HG02970 (cell line): ENCODE data around the gene GARS1.

ENCODE experiments used
- ATAC-seq: cut with Tn5 transposase; IDR thresholded peaks from one replicate; pipeline ENCODE4 v1.9.1; 2021; ENCODE audit warnings: mild to moderate bottlenecking, moderate library complexity, moderate number of reproducible peaks; ENCODE audit not compliant: unreplicated experiment, low FRiP score

GARS1 gene

DNA sequence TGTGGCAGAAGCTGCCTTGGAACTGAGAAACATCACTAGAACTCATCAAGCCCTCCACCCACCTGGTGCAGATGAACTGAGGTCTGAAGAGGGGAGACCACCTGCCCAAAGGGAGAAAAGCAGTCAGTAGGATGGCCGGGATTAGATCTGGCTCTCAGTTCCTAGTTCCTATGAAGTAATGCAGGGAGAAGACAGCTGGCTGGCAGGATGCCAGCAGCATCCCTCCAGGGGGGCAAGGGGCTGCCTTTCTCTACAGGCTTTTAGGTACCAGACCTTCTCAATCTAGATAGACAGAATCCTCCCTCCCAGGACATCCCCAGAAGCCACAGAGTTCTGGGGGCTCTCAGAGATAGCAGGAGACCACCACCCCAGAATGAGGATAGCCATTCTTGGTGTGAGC is 79.7 kb downstream of the GARS1 start:
- no peak for ATAC-seq

DNA sequence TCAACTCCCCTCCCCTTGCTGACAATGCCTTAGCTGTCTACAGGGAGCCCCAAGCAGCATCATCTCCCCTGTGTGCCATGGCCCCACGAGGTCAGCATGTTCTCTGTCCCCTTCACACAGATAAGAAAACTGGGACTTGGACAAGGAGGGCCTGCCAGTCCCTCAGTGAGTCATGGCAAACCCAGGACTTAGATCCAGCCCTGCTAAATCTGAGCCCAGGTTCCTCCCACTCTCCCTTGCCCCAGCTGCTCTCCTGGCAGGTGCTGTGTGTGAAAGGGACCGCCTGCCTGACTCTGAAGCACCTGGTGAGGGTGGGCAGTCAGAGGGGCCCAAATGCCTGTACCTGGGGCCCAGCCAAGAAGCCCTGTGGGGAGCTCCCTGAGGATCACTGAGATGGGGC is 80.2 kb downstream of the GARS1 start:
- ATAC-seq, result no peak

DNA sequence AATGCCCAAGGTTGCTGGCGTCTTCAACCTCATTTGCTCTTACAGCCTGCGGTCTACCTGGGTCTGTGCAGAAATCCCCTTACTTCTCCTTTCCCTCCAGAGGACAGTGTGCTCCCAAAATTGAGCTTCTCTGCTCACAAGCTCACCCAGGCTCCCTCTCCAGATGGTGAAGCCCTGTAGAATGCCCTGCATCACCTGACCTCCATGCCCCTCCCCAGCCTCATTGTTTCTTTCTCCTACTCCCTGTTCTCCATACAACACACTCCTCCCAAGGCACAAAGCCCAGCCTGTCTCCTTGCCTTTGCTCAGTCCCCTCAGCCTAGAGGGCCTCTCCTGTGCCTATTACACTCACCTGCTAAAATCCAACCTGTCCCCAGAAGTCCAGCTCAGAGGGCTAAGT is 84.1 kb downstream of the GARS1 start:
- ATAC-seq, result no peak

DNA sequence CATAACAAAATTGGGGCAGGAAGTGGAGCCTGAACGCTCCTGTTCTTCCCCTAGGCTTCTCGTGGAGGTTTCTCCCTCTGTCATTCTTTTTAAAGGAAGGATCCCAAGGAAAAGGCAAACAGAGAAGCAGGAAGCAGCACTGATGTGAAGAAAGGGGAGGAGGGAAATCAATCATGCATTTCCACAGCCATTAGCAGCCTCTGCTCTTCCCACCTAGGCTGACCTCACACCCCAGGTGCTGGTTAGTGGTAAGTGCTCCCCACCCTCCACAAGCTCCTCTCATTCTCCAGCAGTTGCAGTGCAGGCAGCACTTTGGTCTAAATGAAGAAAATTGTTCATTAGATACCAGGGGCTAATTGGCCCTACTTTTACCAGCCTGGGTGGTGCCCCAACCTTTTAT is 85.0 kb downstream of the GARS1 start:
- no peak for ATAC-seq

DNA sequence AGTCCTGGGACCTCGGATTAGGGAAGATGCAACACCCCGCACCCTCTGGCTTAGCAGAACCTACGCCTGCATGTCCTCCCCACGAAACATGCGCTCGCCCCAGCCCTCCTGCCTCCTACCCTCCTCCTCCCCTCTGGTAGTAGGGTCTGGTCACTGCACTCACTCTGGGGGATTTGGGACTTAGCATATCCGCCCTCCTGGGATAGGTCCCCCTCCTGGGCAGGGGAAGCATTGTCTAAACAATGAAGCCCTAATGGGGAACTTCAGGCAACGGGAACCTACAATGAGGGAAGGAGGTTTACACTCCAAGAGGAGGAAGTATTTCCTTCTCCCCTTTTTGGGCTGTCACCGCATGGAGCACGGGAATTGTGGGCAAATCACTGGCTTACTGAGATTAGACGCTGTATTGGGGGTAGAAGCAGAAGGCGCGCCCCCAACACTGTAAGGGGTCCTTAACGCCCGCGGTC is 86.7 kb downstream of the GARS1 start:
- ATAC-seq, result no peak

DNA sequence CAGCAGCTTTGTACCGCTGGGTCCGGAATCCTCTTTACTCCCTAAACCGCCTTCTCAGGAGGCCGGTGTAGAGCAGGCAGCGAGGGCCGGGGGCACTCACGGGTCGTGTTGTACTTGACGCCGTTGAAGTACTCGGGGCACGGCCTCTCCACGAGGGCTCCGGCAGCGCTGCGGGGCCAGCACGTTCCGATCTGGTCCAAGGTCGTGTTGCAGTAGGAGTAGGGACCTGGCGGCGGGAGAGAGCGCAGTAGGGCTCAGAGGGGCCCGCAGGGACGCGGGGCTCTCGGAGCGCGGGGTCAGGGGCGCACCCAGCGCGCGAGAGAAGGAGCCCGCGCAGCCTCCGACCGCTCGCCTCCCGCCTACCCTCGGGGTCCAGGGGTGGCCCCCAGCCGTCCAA is 87.1 kb downstream of the GARS1 start:
- ATAC-seq, result no peak

DNA sequence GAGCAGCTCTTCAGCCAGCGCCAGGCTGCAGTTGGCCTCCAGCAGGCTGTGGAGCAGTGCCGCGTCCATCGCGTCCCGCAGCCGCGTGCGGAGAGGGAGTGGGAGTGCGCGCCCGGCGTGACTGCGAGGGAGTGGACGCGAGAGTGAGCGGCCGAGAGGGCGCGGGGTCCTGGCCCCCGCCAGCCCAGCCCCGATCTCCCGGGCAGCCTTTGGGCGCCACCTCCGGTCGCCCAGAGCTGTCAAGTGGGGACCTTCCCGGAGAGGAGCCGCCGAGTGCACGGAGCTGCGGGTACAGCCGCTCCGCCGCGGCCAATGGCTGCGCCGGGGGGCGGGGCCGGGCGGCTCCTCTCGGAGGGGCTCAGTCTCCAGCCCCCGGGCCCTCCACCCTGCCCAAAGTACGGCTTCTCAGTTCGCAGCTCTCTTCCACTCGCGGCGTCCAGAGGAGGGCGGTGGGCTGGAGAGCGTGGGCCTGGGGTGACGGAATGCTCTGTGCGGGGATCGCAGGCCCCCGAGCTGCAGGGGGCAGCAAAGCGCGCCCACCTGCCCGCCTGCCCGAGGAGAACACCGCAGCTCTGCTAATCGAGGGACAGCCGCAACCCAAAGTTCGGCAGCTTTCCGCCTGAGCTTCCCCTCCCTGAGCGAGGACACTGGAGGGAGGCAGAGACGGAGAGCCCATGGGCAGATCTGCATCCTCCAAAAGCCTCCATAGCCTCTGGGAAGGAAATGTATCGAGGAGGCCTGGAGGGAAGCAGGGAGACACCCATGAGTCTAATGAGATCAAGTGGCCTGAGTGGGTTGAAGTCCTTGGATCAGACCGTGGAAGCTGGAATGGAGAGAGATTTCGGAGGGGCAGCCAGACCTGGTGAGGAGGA is 87.8 kb downstream of the GARS1 start, which contains the start of gene CRHR2:
CRHR2 (minus strand) TSS at position 245 of the 872 bp plus-strand sequence; CDS start at position 69, 176 bp downstream.
- no peak for ATAC-seq

DNA sequence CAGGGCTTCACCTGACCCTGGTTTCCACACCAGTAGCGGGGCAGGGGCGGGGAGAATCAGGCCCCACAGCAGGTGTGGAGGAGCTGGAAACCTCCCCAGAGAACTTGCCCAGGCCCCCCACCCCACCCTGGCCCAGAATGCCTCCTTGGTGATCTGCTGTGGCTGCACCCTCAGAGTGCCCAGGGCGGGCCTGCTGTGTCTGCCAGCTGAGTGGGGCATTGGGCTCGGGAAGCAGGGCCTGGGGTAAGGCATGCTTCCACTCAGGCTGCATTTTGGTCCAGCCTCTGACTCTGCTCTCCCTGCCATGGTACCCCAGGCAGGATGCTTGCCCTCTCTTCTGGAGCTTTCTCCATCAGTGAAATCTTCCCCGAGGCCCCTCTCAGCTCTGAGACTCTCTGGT is 88.6 kb downstream of the GARS1 start:
- no peak for ATAC-seq
